UCSD-AML1 (cell line): ENCODE results near the gene ITPR3.
A peak's percentile ranks its signal among the peaks of the same experiment; 100 is the strongest.

Experiments used
- DNase-seq: peaks from one replicate; lab custom pipeline; 2025; ENCODE audit not compliant: unreplicated experiment; lab: John Stamatoyannopoulos, UW

ITPR3 gene

DNA sequence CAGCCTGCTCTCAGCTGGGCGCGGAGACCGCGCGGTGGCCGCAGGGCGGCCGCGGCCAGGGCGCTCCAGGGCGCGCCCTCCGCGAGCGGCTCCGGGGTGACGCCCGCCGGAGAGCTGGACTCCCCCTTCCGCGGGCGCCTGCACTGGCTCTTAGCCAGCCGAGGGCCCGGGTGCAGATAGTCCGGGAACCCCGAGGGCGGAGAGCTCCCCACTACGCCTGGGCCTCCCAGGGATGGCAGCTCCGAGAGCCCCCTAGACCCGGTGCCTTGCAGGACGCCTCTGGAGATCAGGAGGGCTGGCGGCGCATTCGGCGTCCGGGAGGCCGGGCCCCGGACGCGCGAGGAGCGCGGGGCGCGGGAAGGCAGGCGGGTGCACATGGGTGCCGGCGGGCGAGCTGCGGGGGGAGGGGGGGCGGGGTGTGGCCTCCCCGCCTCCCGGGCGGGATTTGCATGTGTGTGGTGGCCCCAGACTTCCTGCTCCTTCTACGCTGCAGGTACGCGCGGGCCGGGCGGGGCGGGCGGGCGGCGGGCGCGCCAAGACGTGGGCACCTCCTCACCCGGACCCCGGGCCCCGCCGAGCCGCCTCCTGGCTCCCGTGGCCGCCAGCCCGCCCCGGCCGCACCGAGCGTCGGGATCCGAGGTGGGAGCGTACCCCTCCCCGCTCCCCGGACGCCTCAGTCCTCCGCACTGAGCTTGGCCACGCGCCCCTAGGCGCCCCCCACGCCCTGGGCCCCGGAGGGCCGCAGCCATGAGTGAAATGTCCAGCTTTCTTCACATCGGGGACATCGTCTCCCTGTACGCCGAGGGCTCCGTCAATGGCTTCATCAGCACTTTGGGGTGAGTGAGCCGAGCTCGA, at the start of gene ITPR3:
ITPR3 (plus strand) TSS at position 467 of the 855 bp plus-strand sequence; CDS start at position 748, 281 bp downstream.
- peak; percentile 40 for DNase-seq

DNA sequence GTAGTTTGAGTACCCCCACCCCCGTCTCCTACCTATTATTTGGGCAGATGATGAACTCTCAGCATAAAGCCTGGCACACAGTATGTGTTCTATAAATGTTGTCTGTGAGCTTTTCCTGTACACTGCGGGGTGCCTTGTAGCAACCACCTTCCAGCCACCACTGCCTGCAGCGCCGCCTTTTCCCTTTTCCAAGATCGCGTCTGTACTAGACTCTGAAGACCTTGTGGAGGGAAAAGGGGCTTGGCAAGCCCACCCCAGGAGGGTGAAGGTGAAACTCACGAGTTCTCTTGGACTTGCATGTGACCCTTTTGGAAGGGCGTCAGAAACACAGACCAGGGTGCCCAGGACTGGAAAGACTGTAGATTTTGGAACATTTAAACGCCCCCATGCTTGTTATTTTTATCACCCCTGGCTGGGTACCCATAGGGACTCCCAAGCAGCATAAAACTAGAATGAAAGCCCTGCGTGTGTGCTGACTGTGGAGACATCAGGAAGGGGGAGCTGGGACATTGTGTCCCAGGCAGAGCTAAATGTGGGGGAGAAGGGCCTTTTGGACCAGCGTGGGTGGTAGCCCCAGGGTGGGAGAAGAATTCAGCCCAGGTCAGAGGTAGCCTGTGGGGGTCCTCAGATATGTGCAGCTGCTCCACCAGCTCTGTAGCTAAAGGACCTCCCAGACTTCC, 49.3 kb upstream of the ITPR3 start:
- DNase-seq: no peak

DNA sequence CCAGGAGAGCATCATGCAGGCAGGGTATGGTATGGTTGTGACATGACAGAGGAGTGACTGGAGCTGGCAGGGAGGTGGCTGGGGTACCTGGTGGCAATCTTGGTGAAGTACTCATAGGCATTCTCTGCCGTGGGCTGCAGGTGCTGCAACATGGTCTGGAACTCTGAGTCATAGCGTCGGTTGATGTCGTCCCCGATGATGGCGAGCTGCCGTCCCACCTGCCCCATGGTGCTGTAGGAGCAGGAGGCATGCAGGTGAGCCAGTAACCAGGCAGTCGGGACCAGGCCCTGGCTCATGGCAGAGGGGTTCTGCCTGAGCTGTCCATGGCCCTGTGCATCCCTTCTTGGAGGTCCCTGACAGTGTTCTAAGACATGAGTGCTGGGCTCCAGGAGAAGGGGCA, 45.9 kb upstream of the ITPR3 start:
- no peak for DNase-seq

DNA sequence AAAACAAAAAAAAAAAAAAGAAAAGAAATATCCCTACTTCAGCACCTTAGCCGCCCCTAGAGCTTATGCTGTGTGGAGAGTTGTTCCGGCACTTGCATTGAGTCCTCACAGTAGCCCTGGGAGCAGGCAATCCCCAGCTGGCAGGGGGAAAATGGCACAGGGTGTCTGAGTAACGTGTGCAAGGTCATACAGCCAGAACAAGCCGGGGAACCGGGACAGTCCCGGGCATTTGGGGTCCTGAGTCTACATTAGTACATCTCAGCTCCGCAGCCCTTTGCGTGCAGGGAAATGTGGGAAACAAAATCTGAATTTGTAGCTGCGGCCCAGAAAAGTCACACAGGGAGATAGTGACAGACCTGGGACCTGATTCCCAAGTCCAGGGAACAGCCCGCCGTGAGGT, 44.5 kb upstream of the ITPR3 start:
- DNase-seq: no peak

DNA sequence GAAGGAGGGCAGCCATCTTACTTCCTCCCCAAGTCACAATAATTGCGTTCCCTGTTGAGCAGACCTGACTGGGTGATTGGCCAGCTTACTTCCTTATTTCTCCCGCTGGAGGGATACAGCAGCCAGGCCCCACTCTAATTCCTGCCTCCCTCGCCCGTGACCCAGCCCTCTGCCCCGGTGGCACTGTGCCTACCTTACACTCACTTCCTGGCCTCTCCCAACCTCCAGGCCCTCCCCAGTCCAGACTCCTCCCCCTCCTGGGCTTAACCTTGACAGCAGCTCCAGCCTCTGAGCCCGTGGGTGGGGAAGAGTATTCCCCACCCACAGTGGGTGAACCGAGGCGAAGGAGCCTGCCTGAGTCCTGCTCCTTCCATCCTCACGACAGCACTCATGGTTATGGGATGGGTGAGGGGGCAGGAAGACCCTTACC, 44.0 kb upstream of the ITPR3 start:
- DNase-seq: peak; percentile 85

DNA sequence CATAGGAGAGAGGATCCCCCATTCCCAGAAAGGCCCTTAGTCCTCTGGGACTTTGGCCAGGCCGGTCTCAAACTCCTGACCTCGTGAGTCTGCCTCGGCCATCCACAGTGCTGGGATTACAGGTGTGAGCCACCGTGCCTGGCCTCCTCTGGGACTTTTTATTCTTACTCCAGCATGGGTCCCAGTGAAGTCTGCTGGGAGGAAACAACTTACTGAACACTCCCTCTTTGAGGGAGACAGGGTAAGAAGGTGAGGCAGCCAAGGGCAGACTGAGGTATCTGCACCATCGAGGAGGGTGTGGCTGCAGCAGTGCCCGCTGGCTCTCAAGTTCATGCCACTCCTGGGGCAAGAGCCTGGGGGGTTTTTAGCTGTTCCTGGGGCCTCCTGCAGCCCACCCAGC, 43.4 kb upstream of the ITPR3 start:
- DNase-seq: no peak

DNA sequence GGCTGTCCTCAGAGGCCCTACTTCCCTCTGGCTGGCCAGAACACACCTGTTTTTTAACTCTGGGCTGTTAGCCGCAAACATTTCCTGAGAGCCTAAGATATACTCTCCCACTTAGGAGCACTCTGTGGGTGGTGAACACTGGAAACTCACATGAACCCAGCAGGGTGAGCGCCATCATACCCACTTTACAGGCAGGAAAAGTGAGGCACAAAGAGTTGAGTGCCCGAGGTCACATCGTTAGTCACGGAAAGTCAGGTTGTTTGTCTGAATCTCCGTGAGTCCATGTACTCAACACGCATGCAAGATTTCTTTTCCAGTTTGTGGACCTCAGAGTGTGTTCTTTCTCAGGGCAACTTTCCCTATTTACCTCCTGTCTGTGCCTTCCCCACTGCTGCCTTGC, 43.0 kb upstream of the ITPR3 start:
- no peak for DNase-seq

DNA sequence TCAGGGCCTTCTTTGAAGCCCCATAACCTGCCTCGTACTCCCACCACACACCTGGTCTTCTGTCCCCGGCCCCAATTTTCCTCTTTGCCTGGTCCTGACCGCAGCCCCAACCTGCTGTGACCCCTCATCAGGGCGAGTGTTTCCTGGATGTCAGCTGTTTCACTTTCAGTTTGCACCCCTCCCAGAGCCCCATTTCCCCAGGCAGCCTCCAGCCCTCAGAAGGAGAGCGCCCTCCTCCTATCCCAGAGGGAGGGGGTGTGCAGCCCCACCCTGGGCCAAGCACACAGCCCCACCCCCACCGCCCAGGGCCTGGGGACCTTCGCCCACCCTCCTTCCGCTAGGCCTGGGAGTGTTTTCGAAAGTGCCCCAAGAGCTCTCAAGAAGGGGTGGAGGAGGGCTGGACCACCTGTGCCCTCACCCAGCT, 42.5 kb upstream of the ITPR3 start:
- no peak for DNase-seq

DNA sequence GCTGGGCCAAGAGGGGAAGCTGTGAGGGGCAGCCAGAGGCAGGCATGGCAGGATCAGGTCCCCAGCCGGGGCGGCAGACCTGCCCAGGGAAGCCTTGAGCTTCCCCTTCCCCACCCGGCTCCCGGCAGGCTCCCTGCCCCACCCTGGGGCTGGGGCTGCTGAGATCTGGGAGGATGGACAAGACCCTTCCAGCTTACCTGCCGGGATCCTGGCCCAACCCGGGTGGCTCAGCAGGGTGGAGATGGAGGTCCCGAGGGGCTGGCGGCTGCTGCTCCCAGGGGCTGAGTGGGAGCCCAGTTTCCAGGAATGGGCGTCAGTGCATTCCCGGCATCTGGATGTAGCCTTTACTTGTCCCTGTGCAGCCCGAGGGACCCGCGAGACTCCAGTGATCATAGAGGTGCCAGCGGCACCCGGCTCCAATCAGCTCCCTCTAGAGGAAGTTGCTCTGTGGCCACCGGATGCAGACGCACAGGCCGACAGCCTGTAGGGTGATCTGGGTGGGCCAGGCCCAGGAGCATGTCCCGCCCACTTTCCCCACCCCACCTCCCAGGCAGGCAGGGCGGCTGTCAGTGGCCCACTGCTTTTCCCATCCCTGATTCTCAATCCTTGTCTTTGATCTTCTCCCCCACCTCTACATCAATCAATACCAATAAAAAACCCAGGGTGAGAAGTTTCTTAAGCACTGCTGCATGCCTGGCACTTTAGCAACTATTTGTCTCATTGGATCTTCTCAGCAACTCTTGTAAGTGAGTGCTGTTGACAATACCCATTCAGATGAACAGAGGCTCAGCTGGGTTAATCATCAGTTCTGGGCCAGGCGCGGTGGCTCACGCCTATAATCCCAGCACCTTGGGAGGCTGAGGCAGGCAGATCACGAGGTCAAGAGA, 41.1 kb upstream of the ITPR3 start, which contains the start of gene BAK1:
BAK1 (minus strand) TSS at position 449 of the 887 bp plus-strand sequence. CDS start 2,672 bp downstream, outside the sequence.
- DNase-seq: peak; percentile 87

DNA sequence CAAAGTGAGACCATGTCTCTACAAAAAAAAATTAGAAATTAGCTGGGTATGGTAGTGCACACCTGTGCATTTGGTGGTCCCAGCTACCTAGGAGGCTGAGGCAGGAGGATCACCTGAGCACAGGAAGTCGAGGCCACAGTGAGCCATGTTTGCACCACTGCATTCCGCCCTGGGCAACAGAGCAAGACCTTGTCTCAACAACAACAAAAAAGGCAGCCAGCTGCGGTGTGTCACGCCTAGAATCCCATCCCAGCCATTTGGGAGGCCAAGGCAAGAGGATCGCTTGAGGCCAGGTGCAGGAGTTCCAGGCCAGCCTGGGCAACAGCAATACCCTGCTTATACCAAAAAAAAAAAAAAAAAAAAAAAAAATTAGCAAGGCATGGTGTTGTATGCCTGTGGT, 39.9 kb upstream of the ITPR3 start:
- no peak for DNase-seq

DNA sequence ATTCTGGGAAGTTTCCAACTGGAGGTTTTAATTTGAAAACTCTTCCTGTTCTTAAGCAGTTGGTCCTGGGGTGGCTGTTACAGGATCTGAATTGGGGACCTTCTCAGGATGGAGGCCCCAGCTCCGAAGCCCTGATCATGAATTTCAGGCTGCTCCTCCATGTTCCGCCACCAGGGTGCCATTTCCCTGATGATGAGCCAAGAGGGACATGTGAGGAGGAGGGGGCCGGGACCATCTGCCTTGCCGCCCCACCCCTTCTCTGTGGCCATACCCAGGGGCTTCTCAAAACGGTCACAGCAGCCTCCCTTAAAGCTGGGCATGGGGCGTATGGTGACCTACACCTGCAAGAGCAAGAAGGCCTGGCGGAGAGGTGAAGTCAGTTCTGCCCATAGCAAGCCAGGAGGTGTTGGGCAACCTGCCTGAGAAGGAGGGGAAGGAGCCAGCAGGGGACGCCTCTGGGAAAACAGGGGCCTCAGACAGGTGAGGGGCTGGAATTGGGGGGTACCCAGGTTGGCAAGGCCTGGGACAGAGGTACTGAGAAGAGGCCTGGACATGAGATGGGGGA, 37.4 kb upstream of the ITPR3 start:
- no peak for DNase-seq

DNA sequence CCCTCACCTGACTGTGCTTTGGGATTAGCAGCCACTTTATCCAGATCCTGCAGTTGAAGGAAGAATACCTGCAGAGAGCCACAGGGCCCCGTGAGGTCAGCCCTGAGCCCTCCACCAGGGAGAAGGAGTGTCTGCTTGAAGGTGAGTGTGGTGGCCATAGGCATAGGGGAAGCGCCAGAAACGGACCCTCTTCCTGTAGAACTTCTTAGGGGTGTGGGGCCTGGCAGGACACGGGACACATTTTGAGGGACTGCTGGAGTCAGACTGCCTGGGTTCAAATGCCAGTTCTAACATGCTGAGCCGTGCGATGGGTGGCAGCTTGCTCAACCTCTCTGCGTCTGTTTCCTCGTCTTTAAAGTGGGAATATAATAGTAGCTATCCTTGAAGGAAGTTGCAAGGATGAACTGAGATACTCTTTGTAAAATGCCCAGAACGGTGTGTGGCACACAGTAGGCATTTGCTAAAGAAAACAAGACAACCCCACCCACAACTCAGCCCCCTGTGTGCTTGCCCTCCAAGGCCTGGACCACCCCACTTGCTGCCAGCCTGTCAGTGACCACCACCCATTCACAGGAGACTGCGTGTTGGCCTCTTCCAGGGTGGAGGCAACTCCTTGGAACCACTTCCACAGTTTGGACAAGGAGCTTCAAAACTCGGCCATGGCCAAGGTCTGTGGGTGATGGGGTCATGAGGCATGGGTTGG, 36.3 kb upstream of the ITPR3 start:
- DNase-seq: no peak

DNA sequence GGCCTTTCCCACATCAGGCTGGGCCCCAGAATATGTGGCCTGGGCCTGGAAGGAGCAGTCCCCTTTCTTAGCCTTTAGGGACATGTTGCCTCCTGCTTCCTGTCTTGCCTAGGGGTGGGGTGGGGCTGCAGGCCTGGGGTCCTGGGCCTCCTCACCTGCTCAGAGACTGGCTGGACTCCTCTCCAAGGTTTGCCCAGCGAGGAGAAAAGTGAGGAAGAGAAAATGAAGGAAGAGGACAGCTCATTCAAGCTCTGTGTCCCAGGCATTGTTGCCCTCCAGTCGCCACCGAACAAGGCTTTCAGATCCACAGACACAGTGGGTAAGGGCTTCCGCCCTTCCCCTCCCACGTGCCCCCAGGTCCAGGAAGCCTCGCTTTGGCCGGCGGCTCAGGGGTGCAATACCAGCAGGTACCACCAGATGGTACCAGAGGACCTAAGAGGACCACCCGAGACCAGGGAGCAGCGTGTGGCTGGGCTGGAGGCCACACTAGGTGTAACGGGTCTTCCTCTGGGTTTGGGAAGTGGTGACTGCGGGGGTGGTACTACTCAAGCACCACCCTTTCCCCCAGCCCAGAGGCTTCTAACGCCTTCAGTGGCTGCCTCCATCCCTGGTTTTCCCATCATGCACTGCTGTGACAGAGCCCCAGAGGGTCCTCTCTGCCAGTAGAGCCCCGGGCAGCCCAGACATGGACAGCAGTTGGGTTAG, 35.6 kb upstream of the ITPR3 start:
- peak; percentile 91 for DNase-seq

DNA sequence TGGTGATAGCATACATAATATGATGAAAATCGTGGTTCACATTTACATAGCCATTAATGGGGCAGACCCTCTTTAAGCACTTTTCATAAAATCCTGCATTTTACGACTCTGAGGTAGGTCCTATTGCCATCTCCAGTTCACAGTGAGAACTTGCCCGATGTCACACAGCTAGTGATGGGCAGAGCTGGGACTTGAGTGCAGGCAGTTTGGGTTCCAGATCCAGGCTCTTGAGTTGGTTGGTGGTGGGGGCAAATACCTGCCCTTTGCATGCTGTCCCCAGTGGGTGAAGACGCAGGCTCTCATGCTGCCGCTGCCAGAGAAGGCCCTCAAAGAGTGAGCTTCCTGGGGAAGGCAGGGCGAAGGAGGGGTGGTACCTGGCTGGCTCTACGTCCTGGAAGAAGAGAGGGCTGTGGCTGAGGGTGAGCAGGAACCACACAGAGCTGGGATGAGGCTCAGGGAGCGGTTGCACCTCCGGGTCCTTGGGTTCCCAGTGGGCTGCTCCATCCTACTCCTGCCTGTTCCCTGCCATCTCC, 34.9 kb upstream of the ITPR3 start:
- DNase-seq: no peak

DNA sequence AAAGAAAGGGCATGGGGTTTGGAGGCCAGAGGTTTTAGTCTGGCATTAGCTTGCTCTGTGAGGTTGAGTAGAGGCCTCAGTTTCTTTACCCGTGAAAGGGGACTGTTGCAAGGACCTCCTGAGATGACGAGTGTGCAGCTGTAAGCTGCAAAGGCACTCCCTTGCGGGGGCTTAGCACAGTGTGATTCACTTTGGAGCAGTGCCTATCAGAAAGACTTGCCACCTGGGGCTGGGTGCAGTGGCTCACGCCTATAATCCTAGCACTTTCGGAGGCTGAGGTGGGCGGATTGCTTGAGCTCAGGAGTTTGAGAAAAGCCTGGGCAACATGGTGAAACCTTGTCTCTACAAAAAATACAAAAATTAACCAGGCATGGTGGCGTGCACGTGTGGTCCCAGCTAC, 33.6 kb upstream of the ITPR3 start:
- DNase-seq: no peak

DNA sequence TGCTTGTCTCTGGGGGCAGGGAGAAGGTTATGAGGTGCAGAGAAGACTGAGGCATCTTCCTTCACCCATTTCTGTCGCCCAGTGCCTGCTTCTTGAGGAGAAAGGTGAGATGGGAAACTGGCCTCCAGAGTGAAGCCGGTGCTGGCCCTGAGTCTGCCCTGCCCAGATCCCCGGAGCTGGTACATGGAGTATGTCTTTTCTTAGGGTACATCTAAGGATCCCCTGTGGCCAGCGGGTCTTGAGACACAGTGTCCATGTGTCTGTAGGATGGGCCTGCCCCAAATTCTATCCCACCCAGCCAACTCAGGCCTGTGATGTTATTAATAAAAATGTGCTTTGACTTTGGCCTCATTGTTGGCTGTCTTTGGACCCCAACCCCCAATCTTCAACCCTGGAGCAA, 32.2 kb upstream of the ITPR3 start:
- DNase-seq: no peak

DNA sequence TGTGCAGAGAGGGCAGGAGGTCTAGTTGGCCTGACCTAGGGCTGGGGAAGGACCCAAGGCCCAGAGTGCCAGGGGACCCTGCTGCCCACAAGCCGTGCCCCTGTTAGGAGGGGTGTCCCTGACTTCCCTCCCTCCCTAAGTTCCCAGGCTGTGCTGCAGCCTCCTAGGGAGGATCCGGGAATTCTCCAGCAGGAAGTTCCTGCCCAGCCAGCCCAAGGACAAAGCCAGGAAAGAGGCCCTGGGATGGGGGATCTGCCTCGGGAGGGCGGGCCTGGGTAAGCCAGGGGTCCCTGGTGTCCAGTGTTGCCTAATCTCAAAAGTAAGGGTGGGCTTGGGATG, 31.8 kb upstream of the ITPR3 start:
- DNase-seq: no peak

DNA sequence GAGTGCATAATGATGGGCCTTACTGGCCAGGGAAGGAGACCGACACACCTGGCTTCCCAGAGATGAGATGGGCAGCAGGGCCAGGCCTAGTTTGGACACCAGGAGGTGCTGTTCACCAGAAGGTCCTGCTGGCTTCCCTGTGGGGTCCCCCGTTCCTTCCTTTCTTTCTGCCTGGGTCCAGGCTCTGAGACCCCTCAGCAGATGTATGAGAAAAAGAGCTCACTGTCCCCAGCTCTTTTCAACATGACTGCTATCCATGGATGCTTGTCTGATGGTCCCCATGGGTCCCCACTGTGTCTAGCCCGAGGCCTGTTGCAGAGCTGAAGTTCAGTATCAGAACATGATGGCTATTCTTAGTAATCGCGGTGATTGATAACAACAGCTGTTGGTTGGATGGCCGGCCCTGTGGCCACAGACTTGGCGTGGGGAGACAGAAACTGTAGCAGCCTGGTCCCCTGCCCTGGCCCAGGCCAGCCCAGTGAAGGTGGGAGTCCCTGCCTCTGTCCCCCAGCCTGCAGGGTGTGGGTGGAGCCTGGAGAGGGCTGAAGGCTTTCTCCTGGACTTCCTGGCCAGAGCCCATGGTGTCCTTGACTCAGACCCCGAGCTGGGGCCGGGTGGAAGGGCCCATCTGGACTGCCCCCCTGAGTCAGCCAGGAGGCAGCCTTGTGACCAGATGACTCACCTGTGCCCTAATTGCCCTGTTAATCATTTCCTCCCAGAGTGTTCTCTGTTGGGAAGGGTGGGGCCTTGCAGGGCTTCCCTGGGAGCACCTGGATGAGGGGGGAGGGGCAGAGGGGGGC, 31.2 kb upstream of the ITPR3 start:
- peak; percentile 54 for DNase-seq
